Esophagus muscularis mucosa (tissue), 4 donors: Measurements from ENCODE around the gene ZNF22. TPM values are rescaled to one million over a fixed set of nuclear protein-coding genes. Genes with fewer than 3 reads are reported as not detected.

ENCODE experiments used
- DNase-seq: peaks from one replicate; pipeline ENCODE4 v3.0.0-alpha.2; 2017; ENCODE audit errors: extremely low spot score
- H3K27ac ChIP-seq, 4 donors: fragments of 200-600 bp; sonication (generic); replicated peaks in 1 of 4; 1 replicate in 3 of 4; 2 replicates in 1 of 4; pipeline ENCODE4 v1.5.1; 2016 to 2019; ENCODE audit warnings: mild to moderate bottlenecking in 1 of 4
- H3K27me3 ChIP-seq, 4 donors: fragments of 200-600 bp; sonication (generic); one replicate each; pipeline versions ENCODE4 v1.5.1 to v1.6.0; 2016 to 2019
- H3K36me3 ChIP-seq, 4 donors: fragments of 200-600 bp; sonication (generic); one replicate each; pipeline ENCODE4 v1.5.1; 2016 to 2019
- H3K4me1 ChIP-seq, 4 donors: fragments of 200-600 bp; sonication (generic); one replicate each; pipeline ENCODE4 v1.5.1; 2016 to 2019
- H3K4me3 ChIP-seq, 4 donors: fragments of 200-600 bp; sonication (generic); 1 replicate in 2 of 4; 2 replicates in 2 of 4; pipeline ENCODE4 v1.5.1; 2016 to 2019; ENCODE audit warnings: mild to moderate bottlenecking in 4 of 4, moderate library complexity in 1 of 4
- H3K9me3 ChIP-seq, 4 donors: fragments of 200-600 bp; sonication (generic); 1 replicate in 3 of 4; 2 replicates in 1 of 4; pipeline ENCODE4 v1.5.1; 2016 to 2019
- EP300 ChIP-seq: sonication (generic); formaldehyde crosslinking; IDR thresholded peaks from one replicate; pipeline ENCODE4 v1.6.1; 2017; ENCODE audit warnings: antibody characterized with exemption
- POLR2A ChIP-seq: fragments of 450-650 bp; IDR thresholded peaks from one replicate; pipeline ENCODE4 v1.6.1; 2017; ENCODE audit warnings: antibody characterized with exemption, moderate library complexity, mild to moderate bottlenecking, low read depth
- POLR2AphosphoS5 ChIP-seq, 2 donors: sonication (generic); formaldehyde crosslinking; IDR thresholded peaks; one replicate each; pipeline ENCODE4 v1.6.1; 2017; ENCODE audit warnings: antibody characterized with exemption in 2 of 2
- WGBS: methylation state at CpG from one replicate; pipeline ENCODE4 v1.1.5; 2018; 5-methylcytosine and 5-hydroxymethylcytosine counted together
- intact Hi-C: fragments of 100-400 bp; cut with DNase I; formaldehyde crosslinking; loops from one replicate; pipeline ENCODE4 v1.15.1; 2023
- total RNA-seq, 4 donors: library from RNA; depleted of rRNA; stranded (reverse); fragments of >200 nt; gene quantifications; one replicate each; pipeline versions ENCODE4 v1.1.0 to v1.2.1, GENCODE V29; 2016
- TF ChIP-seq, protein P1 (sequence below), 3 experiments: fragments of 200-600 bp in 2 of 3; fragments of 450-650 bp in 1 of 3; sonication (generic) in 2 of 3; IDR thresholded peaks; one replicate each; pipeline ENCODE4 v1.5.1; 2017 to 2019; ENCODE audit warnings: antibody characterized with exemption in 3 of 3, mild to moderate bottlenecking in 2 of 3, moderate library complexity in 1 of 3

The ZNF22 gene
- total RNA-seq, 4 donors from 2014 or later: 17.5 to 24.4 (median 19.5) TPM

DNA sequence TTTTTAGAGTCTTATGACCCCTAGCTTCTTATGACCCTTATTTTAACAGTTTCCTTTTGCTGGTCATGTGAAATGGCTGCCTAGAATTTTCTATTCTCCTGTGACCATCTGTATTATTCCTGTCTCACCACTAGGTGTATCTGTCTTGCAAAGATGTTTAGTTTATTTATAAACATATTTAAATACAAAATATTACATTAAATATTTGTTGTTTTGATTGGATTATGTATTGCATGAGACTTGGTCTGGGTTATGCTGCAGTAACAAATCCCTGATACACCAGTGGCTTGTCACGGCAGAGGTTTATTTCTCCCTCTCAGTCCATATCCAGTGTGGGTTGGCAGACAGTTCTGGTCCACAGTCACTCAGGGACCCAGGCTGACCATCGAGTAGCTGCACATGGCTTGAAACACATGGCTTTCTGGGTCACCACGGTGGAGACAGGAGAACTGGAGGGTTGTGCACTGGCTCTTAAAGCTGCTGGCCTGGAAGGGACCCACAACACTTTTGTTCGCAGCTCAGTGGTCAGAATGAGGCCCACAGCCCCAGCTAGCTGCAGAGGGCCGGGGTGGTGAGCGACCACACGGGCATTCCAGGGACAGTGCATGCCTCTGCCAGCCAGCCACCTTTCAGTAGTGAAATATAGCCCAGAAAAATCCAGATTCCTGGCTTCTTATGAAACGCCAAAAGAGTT, 33.8 kb upstream of the ZNF22 start:
- Histone ChIP-seq H3K27me3 (no peaks in the 10 kb centered on the region), H3K4me3 (peak overlapping the region in 1 of 4 donors; percentile 10), H3K27ac (peak overlapping the region; percentile 64 to 89 (median 78)), H3K9me3 (no peaks in the 10 kb centered on the region), H3K36me3 (peaks cover 9 to 25% (median 23%) of the 10 kb centered on the region in 4 donors), H3K4me1 (peaks cover 63 to 78% (median 73%) of the 10 kb centered on the region in 4 donors)
- DNase-seq: no peak
- TF ChIP-seq POLR2A: no peak
- no peak for TF ChIP-seq POLR2AphosphoS5 (IDR thresholded peaks at IDR 0.05)
- TF ChIP-seq, protein P1, sequence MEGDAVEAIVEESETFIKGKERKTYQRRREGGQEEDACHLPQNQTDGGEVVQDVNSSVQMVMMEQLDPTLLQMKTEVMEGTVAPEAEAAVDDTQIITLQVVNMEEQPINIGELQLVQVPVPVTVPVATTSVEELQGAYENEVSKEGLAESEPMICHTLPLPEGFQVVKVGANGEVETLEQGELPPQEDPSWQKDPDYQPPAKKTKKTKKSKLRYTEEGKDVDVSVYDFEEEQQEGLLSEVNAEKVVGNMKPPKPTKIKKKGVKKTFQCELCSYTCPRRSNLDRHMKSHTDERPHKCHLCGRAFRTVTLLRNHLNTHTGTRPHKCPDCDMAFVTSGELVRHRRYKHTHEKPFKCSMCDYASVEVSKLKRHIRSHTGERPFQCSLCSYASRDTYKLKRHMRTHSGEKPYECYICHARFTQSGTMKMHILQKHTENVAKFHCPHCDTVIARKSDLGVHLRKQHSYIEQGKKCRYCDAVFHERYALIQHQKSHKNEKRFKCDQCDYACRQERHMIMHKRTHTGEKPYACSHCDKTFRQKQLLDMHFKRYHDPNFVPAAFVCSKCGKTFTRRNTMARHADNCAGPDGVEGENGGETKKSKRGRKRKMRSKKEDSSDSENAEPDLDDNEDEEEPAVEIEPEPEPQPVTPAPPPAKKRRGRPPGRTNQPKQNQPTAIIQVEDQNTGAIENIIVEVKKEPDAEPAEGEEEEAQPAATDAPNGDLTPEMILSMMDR (IDR thresholded peaks at IDR 0.05): peak in 1 of 3 experiments; percentile 27
- 89% methylated on average over 8 of the region's 8 CpGs for WGBS
- intact Hi-C loops: no loop called here

DNA sequence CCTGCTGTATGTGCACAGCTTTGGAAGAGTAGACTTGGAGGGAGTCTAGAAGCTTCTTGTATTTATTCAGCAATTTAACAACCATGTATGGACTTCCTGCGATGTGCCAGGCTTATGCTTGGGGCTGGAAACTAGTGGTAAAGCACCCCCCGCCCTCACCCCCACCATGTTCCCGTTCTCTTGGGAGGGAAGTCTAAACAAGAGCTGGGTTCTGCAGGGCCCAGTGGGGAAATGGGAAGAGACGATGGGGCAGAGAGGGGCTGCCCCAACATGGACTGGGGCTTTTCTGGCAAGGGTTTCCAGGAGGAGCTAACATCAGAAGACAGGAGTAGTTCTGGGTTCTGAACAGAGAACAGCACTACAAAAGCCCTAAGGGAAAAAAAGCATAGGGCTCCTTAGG, 33.1 kb upstream of the ZNF22 start:
- peak overlapping the region; percentile 64 to 89 (median 78) for H3K27ac ChIP-seq
- H3K9me3 ChIP-seq: no peaks in the 10 kb centered on the region
- no peaks in the 10 kb centered on the region for H3K27me3 ChIP-seq
- intact Hi-C loops: no loop called here
- peaks cover 56 to 76% (median 66%) of the 10 kb centered on the region in 4 donors for H3K4me1 ChIP-seq
- H3K36me3 ChIP-seq: peaks cover 9 to 32% (median 29%) of the 10 kb centered on the region in 4 donors
- DNase-seq: no peak
- H3K4me3 ChIP-seq: peak overlapping the region in 2 of 4 donors; percentile 10
- 76% methylated on average over 4 of the region's 4 CpGs for WGBS
- TF ChIP-seq POLR2A (no peak), EP300 (no peak), POLR2AphosphoS5 (IDR thresholded peaks at IDR 0.05) (no peak)
- TF ChIP-seq, protein P1 (IDR thresholded peaks at IDR 0.05): no peak

DNA sequence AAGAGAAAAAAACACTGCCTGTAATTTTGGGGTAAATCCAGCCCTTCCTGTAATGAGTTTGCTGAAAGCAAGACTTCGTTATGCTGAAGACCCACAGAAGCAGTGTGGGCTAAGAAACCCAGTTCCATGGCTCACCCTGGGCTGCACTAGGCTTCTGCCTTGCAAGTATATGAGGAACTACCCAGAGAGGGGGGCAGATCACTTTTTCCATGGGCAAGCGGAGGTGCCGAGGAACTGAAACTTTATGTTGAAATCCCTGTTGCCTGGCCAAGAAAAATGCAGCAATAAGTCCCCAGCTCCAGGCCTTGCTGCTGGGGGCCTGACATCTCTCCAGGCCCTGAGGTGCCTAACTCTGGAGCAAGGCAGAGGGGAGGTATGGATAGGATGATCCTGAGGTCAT, 32.6 kb upstream of the ZNF22 start:
- DNase-seq: no peak
- intact Hi-C loops: no loop called here
- TF ChIP-seq POLR2AphosphoS5 (IDR thresholded peaks at IDR 0.05): peak in 1 of 2 donors; percentile 16
- no peak for TF ChIP-seq EP300
- Histone ChIP-seq H3K9me3 (no peaks in the 10 kb centered on the region), H3K36me3 (peaks cover 9 to 36% (median 31%) of the 10 kb centered on the region in 4 donors), H3K27ac (peak overlapping the region; percentile 64 to 89 (median 78)), H3K4me3 (peak overlapping the region in 1 of 4 donors; percentile 10), H3K4me1 (peaks cover 54 to 76% (median 65%) of the 10 kb centered on the region in 4 donors), H3K27me3 (no peaks in the 10 kb centered on the region)
- WGBS: 42% methylated on average over 3 of the region's 3 CpGs

DNA sequence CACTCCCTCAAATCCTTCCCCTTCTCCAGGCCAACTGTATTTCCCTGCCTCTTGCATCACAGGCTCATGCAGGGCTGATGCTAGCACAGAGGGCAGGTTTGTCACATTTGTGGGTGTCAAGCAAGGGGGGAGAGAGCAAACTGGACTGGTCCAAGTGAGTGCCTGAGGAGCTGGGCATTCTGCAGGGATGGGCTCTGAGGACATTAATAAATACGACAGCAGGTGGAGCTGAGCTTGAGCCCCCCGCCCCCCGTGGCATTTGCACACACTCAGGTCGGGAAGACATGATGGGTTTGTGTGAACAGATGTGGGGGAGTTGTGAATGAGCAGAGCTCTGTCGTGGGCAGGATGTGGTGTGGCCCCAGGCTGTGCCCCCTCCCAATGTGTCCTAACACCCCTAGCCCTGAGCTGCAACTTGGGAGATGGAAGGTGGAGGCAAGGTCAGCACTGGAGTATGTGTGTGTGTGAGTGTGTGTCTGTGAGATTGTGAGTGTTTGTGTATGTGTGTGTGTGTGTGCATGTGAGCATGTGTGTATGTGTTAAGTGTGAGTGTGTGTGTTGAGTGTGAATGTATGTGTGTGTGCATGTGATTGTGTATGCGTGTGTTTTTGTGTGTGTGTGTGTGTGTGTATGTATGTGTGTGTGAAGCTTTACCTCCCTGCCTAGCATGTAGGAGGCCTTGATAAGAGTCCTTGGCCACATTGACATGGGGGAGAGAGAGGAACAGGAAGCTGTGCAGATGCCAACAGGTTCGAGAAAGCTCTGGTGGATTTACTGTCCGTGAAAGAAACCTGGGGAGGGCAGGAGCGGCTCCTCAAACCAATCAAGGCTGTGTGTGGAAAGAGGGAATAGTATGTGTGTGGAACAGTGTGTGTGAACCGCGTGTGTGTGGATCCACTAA, 32.0 kb upstream of the ZNF22 start:
- Histone ChIP-seq H3K4me3 (no peak overlapping the region), H3K9me3 (no peaks in the 10 kb centered on the region), H3K4me1 (peaks cover 57 to 76% (median 65%) of the 10 kb centered on the region in 4 donors), H3K27ac (peak overlapping the region; percentile 64 to 89 (median 78)), H3K36me3 (peaks cover 9 to 39% (median 32%) of the 10 kb centered on the region in 4 donors), H3K27me3 (no peaks in the 10 kb centered on the region)
- TF ChIP-seq POLR2AphosphoS5 (IDR thresholded peaks at IDR 0.05) (peak in 1 of 2 donors; percentile 7), EP300 (no peak), POLR2A (no peak)
- TF ChIP-seq, protein P1 (IDR thresholded peaks at IDR 0.05): no peak
- no peak for DNase-seq
- WGBS: 62% methylated on average over 11 of the region's 11 CpGs
- intact Hi-C loops: no loop called here

DNA sequence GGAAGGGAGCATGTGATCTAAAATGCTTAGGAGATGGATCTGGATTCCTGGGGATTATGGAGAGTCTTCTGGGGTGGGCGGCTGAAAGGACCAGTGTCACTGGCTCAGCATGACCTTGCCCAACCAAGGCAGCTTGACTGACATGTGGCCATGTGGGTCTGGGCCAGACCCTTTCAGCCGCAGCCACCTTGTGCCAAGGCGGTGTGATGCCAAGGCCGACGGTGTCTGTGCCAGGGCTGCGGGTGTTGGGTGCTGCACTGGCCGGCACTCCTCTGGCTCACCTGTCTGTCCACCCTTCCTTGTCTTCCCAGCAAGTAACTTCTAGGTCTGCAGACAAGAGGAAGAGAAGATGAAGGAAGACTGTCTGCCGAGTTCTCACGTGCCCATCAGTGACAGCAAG, 30.9 kb upstream of the ZNF22 start:
- DNase-seq: no peak
- intact Hi-C loops: loop anchor here (10.0 kb wide), 1 partner anchor 95 kb away; no protein-coding TSS in a partner anchor

More for the DNA sequence above, 30.9 kb upstream of the ZNF22 start:
- H3K4me3 ChIP-seq: no peak overlapping the region
- no peaks in the 10 kb centered on the region for H3K27me3 ChIP-seq
- 85% methylated on average over 9 of the region's 9 CpGs for WGBS
- peaks cover 60 to 76% (median 66%) of the 10 kb centered on the region in 4 donors for H3K4me1 ChIP-seq
- TF ChIP-seq POLR2AphosphoS5 (IDR thresholded peaks at IDR 0.05): no peak
- no peak for TF ChIP-seq EP300
- no peak for TF ChIP-seq POLR2A
- TF ChIP-seq, protein P1 (IDR thresholded peaks at IDR 0.05): no peak
- no peaks in the 10 kb centered on the region for H3K9me3 ChIP-seq
- no peak overlapping the region for H3K27ac ChIP-seq
- H3K36me3 ChIP-seq: peaks cover 9 to 39% (median 32%) of the 10 kb centered on the region in 4 donors
